ENCODE results near the gene CADM2.

DNA sequence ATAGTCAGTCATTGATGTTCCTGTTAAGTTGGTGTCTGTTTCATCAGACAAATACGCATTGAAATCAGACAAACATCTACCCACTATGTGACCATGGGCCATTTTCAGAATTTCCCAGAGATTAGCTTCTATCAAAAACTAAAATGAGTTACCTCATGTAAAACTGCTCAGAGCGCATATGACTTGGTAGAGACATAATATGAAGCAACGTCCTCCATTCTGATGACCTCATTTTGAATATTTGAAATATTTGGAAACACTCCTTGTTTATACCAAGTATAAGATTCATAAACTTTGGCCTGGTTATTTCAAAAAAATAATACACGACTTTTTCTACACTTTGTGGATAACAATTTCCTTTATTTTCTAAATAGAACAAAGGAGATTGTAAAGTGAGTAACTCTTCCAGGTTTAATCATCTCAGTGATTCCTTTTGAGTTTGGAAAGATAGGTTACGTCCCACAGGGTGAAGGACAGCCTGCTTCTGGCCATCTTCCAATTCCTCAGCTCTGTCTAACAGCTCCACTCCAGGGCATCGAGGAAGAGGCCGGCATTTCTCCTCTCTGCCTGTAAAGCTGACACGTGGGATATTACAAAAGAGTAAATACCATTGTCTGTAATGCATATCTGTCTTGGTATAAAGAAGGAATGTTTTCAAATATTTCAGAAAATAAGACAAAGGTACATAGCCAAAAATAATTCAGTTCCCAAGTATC, 122.6 kb downstream of the CADM2 start:
- TF ChIP-seq, protein P1, sequence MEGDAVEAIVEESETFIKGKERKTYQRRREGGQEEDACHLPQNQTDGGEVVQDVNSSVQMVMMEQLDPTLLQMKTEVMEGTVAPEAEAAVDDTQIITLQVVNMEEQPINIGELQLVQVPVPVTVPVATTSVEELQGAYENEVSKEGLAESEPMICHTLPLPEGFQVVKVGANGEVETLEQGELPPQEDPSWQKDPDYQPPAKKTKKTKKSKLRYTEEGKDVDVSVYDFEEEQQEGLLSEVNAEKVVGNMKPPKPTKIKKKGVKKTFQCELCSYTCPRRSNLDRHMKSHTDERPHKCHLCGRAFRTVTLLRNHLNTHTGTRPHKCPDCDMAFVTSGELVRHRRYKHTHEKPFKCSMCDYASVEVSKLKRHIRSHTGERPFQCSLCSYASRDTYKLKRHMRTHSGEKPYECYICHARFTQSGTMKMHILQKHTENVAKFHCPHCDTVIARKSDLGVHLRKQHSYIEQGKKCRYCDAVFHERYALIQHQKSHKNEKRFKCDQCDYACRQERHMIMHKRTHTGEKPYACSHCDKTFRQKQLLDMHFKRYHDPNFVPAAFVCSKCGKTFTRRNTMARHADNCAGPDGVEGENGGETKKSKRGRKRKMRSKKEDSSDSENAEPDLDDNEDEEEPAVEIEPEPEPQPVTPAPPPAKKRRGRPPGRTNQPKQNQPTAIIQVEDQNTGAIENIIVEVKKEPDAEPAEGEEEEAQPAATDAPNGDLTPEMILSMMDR (IDR thresholded peaks at IDR 0.05): no peak
- no peak for TF ChIP-seq POLR2A (IDR thresholded peaks at IDR 0.05)
